Uterus (tissue), 2 donors: ENCODE measurements around the gene EIF1AX.

Experiments used
- CTCF ChIP-seq, 4 experiments: fragments of 200-600 bp in 2 of 4; fragments of 450-650 bp in 2 of 4; sonication (generic) in 2 of 4; IDR thresholded peaks; one replicate each; pipeline ENCODE4 v1.5.1; 2016 to 2019; ENCODE audit warnings: antibody characterized with exemption in 4 of 4, mild to moderate bottlenecking in 2 of 4, moderate library complexity in 1 of 4
- POLR2A ChIP-seq, 2 donors: fragments of 450-650 bp; IDR thresholded peaks; one replicate each; pipeline ENCODE4 v1.6.1; 2016; ENCODE audit warnings: antibody characterized with exemption in 2 of 2, mild to moderate bottlenecking in 1 of 2, moderate library complexity in 1 of 2

GRCh38 chrX:20140420-20140819, 1.2 kb downstream of the EIF1AX start:
- TF ChIP-seq CTCF (IDR thresholded peaks at IDR 0.05) (no peak), POLR2A (IDR thresholded peaks at IDR 0.05) (no peak)
